ENCODE data around the gene TEDC1. TPM values are rescaled to one million over a fixed set of nuclear protein-coding genes. Genes with fewer than 3 reads are reported as not detected.
"Not testable (repeated sequence)": the region's sequence is repeated elsewhere in the genome, so short reads cannot be mapped to it uniquely, and the experiment has no call there.

The TEDC1 gene
- total RNA-seq, 1 donor from 2014 or later: 3.8 TPM

DNA sequence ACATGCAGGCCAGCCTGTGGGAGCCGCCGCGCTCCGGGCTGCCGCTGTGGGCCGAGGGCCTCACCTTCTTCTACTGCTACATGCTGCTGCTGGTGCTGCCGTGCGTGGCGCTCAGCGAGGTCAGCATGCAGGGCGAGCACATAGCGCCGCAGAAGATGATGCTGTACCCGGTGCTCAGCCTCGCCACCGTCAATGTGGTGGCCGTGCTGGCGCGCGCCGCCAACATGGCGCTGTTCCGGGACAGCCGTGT lies 38.2 kb downstream of the TEDC1 start:
- peak; percentile 71 for DNase-seq (ENCODE audit: low spot score)
- intact Hi-C loops (cut with DNase I): loop anchor here (5.0 kb wide), 2 partner anchors 37 to 82 kb away; partner anchors contain the start of gene TEDC1

DNA sequence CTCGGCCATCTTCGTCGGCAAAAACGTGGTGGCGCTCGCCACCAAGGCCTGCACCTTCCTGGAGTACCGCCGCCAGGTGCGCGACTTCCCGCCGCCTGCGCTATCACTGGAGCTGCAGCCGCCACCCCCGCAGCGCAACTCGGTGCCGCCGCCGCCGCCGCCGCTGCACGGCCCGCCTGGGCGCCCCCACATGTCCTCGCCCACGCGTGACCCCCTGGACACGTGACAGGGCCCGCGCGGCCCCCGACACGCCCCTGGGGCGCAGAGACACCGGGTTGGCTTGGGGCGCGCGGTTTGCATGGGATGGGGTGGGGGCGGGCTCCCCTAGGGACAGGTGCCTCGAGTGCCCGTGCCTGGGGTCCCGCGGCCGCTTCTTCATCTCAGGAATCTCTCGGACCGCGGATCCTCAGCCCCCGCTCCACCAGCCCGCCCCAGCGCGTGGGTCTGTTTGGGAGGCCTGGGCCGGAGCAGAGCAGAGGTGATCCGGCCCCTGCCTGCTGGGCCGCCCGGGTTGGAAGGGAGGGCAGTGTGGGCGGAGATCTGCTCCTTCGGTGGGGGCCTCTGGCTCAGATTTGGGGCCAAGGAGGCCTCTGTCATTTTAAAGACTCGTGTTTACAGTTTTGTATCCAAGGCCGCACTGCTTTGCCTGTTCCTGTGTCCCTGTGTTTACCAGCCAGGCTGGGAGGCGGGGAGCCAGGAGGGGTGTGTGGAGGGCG lies 38.7 kb downstream of the TEDC1 start:
- intact Hi-C loops (cut with DNase I): loop anchor here (5.0 kb wide), 2 partner anchors 37 to 82 kb away; partner anchors contain the start of gene TEDC1
- DNase-seq (ENCODE audit: low spot score): peak; percentile 51

DNA sequence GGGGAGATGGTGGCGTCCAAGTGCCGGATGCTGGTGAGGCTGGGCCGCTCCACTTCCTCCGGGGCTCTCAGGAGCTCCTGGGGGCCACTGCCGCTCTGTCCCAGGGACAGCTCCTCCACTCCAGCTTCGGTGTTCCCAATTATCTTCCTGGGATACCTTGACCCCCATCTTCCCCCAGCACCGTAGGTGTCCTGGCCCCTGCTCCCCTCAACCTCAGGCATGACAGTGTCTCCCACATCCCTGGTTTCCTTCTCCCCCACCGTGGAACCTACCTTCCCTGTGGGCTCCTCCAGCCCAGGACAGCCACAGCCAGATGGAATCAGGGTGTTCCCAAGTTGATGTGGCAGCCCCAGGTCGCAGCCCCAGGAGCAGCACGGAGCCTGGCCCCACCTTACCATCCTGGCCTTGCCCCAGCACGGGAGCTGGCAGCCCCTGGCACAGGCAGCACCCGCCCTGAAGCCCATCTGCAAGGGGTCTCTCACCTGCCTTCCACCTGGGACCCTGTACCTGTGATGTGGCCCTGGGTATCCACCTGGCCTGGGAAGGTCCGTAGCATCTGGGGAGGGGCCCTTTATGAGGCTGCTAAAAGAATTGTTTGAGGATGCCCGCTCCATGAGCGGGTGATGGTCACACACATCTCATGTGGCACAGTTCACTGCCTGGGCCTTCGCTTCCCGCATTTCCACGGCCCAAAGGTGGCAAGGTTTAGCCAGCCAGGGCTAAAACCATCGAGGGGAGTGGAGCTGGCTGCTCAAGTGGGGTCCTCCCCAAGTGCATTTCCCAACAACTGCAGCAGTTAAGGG lies 39.4 kb downstream of the TEDC1 start:
- intact Hi-C loops (cut with DNase I): no loop called here
- peak; percentile 22 for DNase-seq (ENCODE audit: low spot score)

DNA sequence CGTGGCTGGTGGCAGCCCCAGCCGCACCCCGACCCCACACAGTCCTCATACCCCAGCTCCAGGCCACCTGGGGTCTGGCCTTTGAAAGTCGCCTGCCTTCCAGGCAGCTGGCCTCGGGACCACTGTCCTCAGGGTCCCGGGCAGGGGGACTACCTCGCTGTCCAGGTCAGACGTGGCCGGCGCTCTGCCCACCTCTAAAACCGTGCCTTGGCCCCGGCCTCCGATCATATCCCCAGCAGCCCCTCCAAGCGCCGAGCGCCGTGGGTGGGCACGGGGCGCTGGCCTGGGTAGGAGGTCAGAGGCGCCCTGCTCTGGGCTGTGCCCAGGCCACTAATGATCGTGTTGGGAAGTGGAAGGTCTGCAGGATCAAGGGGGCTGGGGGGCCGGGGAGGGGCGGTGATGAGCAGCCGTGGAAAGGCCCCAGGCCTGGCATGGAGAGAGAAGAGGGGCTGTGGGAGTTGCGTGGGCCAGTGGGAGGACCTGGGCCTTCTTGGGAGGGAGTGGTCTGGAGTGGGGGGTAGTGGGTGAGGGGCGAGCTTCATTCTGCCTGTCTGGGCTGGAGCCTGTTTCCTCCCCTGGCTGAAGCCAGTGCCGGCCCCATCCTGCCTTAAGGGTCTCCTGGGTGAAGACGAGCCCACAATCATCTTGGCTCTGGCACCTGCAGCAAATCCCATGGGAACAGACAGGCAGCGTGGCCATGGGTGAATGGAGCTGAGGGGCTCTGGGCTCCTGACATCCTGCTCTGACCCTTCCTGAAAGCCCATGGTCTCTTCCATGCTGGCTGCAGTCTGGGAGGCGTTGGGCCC lies 40.2 kb downstream of the TEDC1 start:
- intact Hi-C loops (cut with DNase I): no loop called here

DNA sequence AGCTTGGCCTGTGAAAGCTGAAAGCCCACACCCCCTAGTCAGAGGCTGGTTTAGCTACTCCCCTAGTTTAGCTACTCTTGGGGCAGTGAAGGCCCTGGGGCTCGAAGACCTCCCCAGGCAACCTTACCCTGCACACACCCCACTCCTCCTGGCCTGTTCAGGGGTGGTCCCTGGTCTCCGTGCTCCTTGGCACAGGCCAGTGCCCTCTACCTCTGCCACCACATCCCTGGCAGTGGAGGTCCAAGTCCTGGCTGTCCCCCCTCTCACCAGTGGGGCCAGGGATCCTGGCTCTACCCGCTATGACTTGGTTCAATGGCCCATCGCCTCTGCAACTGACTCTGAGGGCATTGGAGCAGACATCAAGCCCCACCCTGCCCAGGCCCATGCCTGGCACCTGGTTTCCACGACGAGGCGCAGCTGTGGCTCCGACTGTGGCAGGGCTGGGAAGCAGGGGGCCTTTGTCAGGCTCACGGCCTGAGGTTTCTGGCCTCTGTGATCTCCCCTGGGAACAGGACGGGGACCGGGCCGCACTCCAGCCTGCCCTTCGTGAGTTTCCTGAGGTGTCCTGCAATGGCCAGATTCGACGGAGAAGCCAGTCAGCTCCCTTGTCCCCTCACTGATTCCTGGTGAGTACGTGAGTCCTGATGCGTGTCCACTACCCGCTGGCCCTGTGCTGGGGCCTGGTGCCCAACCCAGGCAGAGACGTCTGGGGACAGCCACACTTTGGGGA lies 41.0 kb downstream of the TEDC1 start:
- intact Hi-C loops (cut with DNase I): no loop called here
- no peak for DNase-seq (ENCODE audit: low spot score)

More for the DNA sequence above, 40.2 kb downstream of the TEDC1 start:
- DNase-seq (ENCODE audit: low spot score): no peak

DNA sequence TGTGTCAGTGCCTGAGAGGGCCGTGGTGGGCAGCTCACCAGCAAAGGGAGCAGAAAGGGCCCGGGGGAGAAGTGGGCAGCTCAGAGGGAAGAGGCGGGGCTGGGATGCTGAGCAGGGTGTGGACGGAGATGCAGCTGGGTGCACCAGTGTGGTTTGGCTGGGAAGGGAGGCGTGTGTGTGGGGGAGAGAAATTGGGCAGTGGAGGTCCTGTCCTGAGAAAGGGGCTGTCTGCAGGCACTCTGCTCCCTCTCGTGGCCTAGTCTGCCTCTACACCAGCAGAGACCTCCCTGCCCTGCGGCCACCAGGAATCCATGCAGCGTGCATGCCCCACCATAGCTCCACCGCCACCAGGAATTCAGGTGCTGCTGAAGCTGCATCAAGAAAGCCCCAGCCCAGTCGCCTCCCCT lies 41.7 kb downstream of the TEDC1 start:
- intact Hi-C loops (cut with DNase I): no loop called here
- DNase-seq (ENCODE audit: low spot score): no peak

DNA sequence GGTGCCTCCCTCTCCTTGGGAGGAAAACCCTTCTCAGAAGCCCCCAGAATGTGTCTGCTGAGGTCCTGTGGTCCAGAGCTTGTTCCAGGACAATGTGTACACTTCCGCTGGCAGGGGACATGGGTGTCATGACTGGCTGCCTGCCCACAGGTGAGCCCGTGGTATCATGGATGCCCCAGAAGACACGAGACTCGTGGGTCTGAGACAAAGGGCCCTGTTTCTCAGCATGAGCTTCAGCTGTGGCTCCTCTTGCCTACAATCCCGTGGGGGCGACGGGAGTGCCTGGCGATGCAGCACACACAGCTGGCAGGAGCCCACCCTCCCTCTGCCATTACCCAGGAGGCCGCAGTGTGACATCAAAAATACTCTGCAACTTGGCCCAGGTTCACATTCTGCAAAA lies 42.3 kb downstream of the TEDC1 start:
- DNase-seq (ENCODE audit: low spot score): no peak
- intact Hi-C loops (cut with DNase I): no loop called here

DNA sequence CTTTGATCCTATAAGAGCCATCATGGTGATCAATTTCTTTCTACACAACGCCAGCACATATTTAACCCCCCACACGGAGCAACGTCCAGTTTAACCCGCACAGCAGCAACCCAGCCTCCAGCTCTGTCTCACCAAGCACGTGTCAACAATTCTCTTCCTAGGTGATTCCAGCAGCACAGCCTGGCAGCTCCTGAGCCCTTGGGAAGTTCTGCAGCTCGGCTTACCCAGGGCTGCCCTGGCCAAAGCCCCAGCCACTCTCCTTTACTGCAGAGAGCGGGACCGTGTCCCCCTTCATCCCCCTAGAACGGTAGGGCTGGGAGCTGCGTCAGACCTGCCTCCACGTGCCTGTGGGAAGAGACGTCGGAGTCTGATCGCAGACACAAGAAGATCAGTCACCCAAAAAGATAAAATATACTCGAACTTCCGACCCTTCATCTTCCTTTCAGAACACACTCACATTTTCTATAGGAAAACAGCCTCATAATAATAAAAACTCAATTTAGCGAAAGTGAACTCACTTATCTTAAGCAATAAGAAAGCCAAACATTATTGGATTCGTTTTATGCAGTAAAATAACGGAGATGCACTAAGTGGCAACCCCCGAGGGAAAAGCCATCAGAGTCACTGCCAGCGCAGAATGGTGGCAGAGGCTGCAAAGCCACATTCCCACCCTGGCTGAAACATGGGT lies 42.9 kb downstream of the TEDC1 start:
- no peak for DNase-seq (ENCODE audit: low spot score)
- intact Hi-C loops (cut with DNase I): no loop called here

DNA sequence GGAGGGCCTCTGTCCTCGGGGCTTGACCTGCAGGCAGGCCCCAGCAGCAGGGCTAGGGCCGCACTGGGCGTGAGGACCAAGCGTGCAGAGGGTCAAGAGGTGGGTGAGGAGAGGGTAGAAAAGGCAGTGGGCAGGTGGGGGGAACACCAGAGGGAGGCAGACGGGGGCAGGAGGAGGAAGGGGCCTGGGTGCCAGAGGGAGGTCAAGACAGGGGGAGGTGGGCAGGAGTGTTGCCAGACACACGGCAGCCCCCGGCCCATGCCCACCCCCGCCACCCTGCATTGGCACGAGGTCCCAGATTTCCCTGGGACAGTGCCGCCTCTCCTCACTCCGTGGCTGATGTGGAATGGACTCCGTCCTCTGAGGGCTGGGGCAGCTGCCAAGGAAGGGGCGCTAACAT lies 43.5 kb downstream of the TEDC1 start:
- intact Hi-C loops (cut with DNase I): no loop called here
- DNase-seq (ENCODE audit: low spot score): no peak

DNA sequence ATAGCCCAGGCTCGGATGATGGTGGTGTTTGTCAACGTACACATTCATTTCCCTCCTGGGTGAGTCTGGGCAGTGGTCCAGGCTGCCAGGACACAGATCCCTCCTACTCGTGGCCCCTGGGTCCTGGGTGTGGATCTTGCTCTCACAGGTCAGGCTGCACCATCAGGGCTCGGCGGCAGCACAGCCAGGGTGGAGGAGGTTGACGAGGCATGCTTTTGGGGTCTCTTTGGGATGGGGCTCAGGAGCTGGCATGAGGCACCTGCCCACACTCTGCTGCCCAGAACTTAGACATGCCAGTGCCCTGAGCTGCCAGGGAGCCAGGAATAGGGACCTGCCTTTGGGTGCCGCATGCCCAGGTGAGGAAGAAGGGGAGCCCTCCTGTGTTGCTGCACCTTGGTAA lies 45.0 kb downstream of the TEDC1 start:
- intact Hi-C loops (cut with DNase I): no loop called here
- DNase-seq (ENCODE audit: low spot score): no peak

DNA sequence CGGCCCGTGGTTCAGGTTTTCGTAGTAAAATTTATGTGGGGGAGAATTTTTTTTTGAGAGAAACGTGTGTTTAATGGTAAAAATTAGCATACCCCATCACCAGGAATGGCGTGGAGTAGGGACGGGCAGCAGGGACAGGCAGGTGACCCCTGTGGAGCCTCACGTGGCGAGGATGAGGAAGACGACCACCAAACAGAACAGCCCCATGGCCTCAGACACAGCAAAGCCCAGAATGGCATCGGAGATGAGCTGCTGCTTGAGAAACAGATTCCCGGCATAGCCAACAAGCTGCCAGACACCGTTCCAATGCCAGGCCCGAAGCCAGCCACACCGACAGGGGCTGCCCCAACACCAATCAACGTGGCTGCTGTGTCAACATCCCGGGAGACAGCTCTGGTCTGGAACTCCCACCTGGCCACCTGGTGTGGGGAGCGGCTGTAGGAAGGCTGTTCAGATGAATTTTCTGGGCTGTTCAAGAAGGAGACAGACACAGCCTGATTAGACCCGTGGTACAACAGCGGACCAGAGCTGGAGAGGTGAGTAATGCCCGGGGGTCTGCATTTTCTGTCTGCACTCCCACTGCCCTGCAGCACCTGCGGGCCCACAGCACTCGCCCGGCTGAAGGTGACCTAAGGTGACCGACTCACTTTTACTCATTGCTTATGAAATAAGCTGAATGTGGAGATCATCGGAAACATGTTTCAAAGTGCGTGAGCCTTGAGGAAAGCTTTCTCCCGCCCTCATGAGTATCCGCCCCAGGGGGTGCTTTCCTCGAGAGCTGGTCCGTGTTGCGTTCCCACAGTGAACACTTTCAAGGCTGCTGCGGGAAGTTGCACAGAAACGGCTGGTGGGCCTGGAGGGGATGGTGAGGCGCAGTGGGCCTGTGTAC lies 45.9 kb downstream of the TEDC1 start:
- DNase-seq (ENCODE audit: low spot score): no peak
- intact Hi-C loops (cut with DNase I): no loop called here

DNA sequence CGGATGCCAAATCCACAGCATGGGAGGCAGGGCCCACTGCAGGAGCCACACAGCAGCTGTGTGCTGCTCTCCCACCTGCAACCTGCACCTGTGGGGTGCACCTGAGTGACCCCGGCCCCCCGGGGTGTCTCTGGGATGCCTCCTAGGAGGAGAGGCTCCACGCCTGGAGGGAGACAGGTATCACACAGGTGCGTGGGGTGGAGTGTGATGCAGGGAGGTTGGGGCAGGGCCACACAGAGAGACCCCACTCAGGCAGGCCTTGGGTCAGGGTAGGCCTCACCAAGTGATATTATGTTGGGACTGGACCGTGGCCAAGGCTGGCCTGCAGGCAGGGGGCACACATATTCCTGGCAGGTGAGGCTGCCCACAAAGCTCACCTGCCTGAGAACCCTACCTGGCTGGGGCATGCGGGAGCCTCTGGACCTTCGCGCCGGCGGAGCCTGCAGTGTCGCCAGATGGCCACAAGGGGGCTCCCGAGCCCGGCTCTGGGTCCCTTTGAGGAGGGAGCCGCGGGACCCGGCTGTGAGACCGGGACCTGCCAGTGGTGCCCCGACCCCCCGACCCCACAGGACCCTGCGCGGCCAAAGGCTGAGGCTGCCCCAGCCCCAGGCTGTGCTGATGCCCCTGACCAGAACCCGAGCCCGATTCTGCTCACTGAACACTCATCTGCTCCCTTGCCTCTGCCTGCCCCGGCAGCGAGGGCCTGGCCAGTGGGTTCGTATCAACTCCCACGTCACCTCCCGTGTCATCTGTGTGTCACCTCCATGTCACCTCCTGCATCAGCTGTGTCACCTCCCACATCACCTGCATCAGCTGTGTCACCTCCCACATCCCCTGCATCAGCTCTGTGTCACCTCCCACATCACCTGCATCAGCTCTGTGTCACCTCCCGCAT lies 46.8 kb downstream of the TEDC1 start:
- DNase-seq (ENCODE audit: low spot score): no peak
- intact Hi-C loops (cut with DNase I): no loop called here

DNA sequence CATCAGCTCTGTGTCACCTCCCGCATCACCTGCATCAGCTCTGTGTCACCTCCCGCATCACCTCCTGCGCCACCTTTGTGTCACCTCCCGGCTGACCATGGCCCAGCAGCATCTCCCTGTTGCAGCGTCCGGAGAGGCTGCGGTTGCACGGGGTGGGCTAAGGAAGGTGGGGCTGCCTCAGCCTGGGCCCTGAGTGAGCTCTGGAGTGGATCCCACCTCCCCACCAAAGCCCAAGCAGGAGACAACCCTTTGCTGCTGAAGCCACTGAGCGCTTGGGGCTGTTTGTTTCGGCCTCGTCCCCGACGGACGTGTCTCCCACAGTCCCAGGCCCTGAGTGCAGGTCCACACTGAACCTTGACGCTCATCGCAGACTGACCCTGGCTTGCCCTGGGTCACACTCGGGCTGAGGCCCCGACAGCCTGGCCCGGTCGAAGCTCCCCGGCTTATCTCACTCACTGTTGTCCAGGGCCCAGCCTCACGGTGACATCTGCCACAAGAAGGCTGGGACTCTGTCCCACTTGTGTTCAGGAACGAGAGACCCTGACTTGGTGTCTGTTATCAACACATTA lies 47.5 kb downstream of the TEDC1 start:
- DNase-seq (ENCODE audit: low spot score): no peak
- intact Hi-C loops (cut with DNase I): no loop called here

DNA sequence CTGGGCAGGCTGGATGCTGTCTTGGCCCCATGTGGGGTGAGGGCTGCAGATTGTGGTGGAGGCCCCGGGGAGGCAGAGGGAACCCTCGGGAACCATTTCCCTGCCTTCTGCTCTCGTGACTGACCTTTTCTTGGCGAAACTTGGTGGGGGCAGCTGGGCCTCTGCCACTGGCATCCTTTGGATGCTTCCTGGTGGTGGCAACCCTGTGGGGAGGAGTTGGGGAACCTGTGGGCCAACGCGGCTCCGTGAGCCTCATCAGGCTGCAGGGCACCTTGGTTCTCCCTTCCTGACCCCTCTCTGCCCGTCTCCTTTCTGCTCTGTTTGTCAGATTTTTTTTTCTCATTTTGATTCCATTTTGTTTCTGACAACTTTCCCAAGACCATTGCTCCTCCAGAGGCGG lies 49.8 kb downstream of the TEDC1 start:
- no peak for DNase-seq (ENCODE audit: low spot score)
- intact Hi-C loops (cut with DNase I): no loop called here

DNA sequence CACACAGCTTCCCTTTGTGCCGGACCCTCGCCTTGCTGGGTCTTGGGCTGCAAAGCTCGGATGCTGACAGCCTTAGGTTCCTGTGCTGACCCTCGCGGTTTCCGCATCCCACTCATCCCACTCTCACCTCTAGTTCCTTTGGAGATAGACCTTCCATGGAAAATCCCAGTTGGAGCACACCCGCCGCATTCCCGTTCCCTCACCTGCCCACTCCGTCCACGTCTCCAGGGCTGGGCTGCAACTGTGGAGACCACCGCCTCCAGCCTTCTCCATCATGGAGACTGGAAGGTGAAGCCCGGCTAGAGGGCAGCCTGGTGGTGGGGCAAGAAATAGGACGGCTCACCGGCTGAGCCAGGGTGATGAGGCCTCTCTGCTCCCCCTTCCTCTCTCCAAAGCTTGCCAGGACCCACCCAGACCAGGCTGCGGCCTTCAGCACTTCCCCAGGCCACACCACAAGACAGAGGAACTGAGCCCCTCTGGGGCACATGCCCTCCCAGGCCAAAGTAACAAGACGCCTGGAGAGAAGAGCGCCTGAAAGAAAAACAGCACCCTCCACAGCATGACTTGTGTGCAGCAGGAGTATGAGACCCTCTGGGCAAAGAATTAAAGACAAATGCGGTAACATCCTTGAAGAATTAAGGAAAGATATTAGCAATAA lies 50.3 kb downstream of the TEDC1 start:
- intact Hi-C loops (cut with DNase I): no loop called here
- DNase-seq (ENCODE audit: low spot score): no peak

DNA sequence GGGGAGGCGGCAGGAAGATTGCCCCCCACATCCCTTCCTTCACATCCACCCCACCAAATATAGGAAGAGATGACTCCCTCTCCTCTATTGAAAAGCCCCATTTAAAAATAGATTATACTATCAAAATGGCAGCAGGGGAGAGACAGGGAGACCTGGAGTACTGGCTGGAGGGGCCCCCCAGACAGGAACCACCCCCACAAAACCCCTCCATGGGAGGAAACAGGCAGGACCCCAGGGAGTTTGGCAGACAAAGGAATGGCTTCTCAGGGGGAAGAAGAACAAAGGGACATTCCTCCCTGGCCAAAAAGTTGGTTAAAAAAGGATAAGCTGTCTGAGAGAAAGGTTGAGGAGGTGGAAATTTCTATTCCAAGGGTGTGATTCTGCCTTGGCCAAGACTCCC lies 54.6 kb downstream of the TEDC1 start:
- intact Hi-C loops (cut with DNase I); DNase-seq (ENCODE audit: low spot score): not testable (repeated sequence)
